ENCODE results near the gene MICU1.
"Not testable (repeated sequence)": the region's sequence is repeated elsewhere in the genome, so short reads cannot be mapped to it uniquely, and the experiment has no call there.

GRCh38 chr10:72674174-72674573, 48.3 kb upstream of the MICU1 start:
- not testable (repeated sequence) for TF ChIP-seq EZH2phosphoT487 (IDR thresholded peaks at IDR 0.05; ENCODE audit: borderline replicate concordance); ATF3 (IDR thresholded peaks at IDR 0.05); CTCF (IDR thresholded peaks at IDR 0.05 in 2 of 3, conservative IDR thresholded peaks at IDR 0.05 in 1 of 3; ENCODE audit: borderline replicate concordance in 1 of 3, insufficient read depth in 1 of 3, low read depth in 2 of 3, low read length in 2 of 3); CEBPB (IDR thresholded peaks at IDR 0.05; ENCODE audit: low read depth); ELF1 (IDR thresholded peaks at IDR 0.05; ENCODE audit: borderline replicate concordance, low read depth); POLR2A (IDR thresholded peaks at IDR 0.05; ENCODE audit: borderline replicate concordance, extremely low read depth, insufficient read depth, insufficient read length); EZH2 (IDR thresholded peaks at IDR 0.05); JUND (IDR thresholded peaks at IDR 0.05); POLR2AphosphoS5 (IDR thresholded peaks at IDR 0.05; ENCODE audit: low read depth, low read length)

All from HCT116 (cell line).